SKM-1 (cell line): ENCODE results near the gene TSSK3.

Experiments
- DNase-seq: peaks from one replicate; lab custom pipeline; 2025; ENCODE audit not compliant: unreplicated experiment; lab: John Stamatoyannopoulos, UW

The TSSK3 gene

GRCh38 chr1:32361674-32362473 lies 465 bp upstream of the TSSK3 start:
- DNase-seq, result no peak

- no peak for DNase-seq
Measured at GRCh38 chr1:32363713-32364112, 1.4 kb downstream of the TSSK3 start.

GRCh38 chr1:32364836-32365235 lies 2.5 kb downstream of the TSSK3 start:
- DNase-seq, result no peak

- DNase-seq, result no peak
Measured at GRCh38 chr1:32365445-32365844, 3.1 kb downstream of the TSSK3 start.

- no peak for DNase-seq
Measured at GRCh38 chr1:32367912-32368635, 5.7 kb downstream of the TSSK3 start.

- peak; percentile 80 for DNase-seq
Measured at GRCh38 chr1:32372149-32372756, 9.9 kb downstream of the TSSK3 start.

- no peak for DNase-seq
Measured at GRCh38 chr1:32373996-32374592, 11.8 kb downstream of the TSSK3 start.

- no peak for DNase-seq
Measured at GRCh38 chr1:32376199-32376598, 13.9 kb downstream of the TSSK3 start.

- DNase-seq, result no peak
Measured at GRCh38 chr1:32377541-32378220, 15.3 kb downstream of the TSSK3 start.

- no peak for DNase-seq
Measured at GRCh38 chr1:32380057-32380456, 17.7 kb downstream of the TSSK3 start.

- no peak for DNase-seq
Measured at GRCh38 chr1:32386676-32387392, 24.5 kb downstream of the TSSK3 start.

GRCh38 chr1:32388641-32389040 lies 26.3 kb downstream of the TSSK3 start:
- no peak for DNase-seq

- no peak for DNase-seq
Measured at GRCh38 chr1:32390904-32391870, 28.8 kb downstream of the TSSK3 start.

- DNase-seq, result no peak
Measured at GRCh38 chr1:32392325-32392724, 30.0 kb downstream of the TSSK3 start.

GRCh38 chr1:32393136-32393535 lies 30.8 kb downstream of the TSSK3 start:
- no peak for DNase-seq

GRCh38 chr1:32393832-32394140 lies 31.4 kb downstream of the TSSK3 start:
- DNase-seq, result no peak

- peak; percentile 97 for DNase-seq
Measured at GRCh38 chr1:32394141-32394889, 32.0 kb downstream of the TSSK3 start, which contains the start of gene BSDC1. Gene BSDC1, minus strand, starts transcription at chr1:32394441. Its CDS starts 27 bp downstream, at chr1:32394414.

GRCh38 chr1:32394890-32395432 lies 32.6 kb downstream of the TSSK3 start:
- no peak for DNase-seq
